Loucy (cell line): ENCODE data around the gene MTX2.

ENCODE experiments used
- H2AFZ ChIP-seq: fragments of 200-600 bp; sonication (generic); 2 replicates; pipeline ENCODE4 v1.6.0; 2016; ENCODE audit warnings: antibody characterized with exemption, mild to moderate bottlenecking, low read length, moderate library complexity
- H3F3A ChIP-seq: fragments of 200-600 bp; 2 replicates; pipeline ENCODE4 v1.6.0; 2016; ENCODE audit warnings: antibody characterized with exemption, low read depth, mild to moderate bottlenecking
- H3K27me3 ChIP-seq: fragments of 200-600 bp; sonication (generic); 2 replicates; pipeline ENCODE4 v1.6.1; 2014; ENCODE audit warnings: low read length, mild to moderate bottlenecking; ENCODE audit not compliant: insufficient read depth, poor library complexity, severe bottlenecking
- H3K36me3 ChIP-seq: fragments of 200-600 bp; sonication (generic); 2 replicates; pipeline ENCODE4 v1.6.1; 2016; ENCODE audit warnings: low read length; ENCODE audit not compliant: insufficient read depth
- H3K4me1 ChIP-seq: fragments of 200-600 bp; sonication (generic); 2 replicates; pipeline ENCODE4 v1.5.1; 2014; ENCODE audit warnings: low read length, mild to moderate bottlenecking; ENCODE audit not compliant: insufficient read depth, poor library complexity, severe bottlenecking
- H3K4me2 ChIP-seq: fragments of 200-600 bp; sonication (generic); 2 replicates; pipeline ENCODE4 v1.6.0; 2014; ENCODE audit warnings: antibody characterized with exemption, low read length, low read depth, mild to moderate bottlenecking; ENCODE audit not compliant: poor library complexity, severe bottlenecking
- H3K4me3 ChIP-seq: fragments of 200-600 bp; sonication (generic); 2 replicates; pipeline ENCODE4 v1.5.1; 2014; ENCODE audit warnings: low read length, mild to moderate bottlenecking, mixed read lengths; ENCODE audit not compliant: poor library complexity, severe bottlenecking
- H3K79me2 ChIP-seq: fragments of 200-600 bp; sonication (generic); 2 replicates; pipeline ENCODE4 v1.6.1; 2014; ENCODE audit warnings: low read length; ENCODE audit not compliant: insufficient read depth
- H3K9ac ChIP-seq: fragments of 200-600 bp; sonication (generic); 2 replicates; pipeline ENCODE4 v1.6.0; 2014; ENCODE audit warnings: mild to moderate bottlenecking, low read depth, low read length, moderate library complexity; ENCODE audit not compliant: poor library complexity, severe bottlenecking
- H3K9me2 ChIP-seq: fragments of 200-600 bp; sonication (generic); replicated peaks from 2 replicates; pipeline ENCODE4 v1.6.1; 2016; ENCODE audit warnings: low read depth, low read length, mixed read lengths
- H3K9me3 ChIP-seq: fragments of 200-600 bp; sonication (generic); 2 replicates; pipeline ENCODE4 v1.6.1; 2014; ENCODE audit warnings: mild to moderate bottlenecking, antibody characterized with exemption, low read length, low read depth; ENCODE audit not compliant: insufficient read depth
- H4K20me1 ChIP-seq: fragments of 200-600 bp; sonication (generic); 2 replicates; pipeline ENCODE4 v1.6.0; 2014; ENCODE audit warnings: antibody characterized with exemption, low read length, mild to moderate bottlenecking; ENCODE audit not compliant: insufficient read depth, poor library complexity, severe bottlenecking
- EZH2phosphoT487 ChIP-seq: fragments of 200-600 bp; IDR thresholded peaks from 2 replicates; pipeline ENCODE4 v1.6.1; 2018; ENCODE audit warnings: antibody characterized with exemption, mild to moderate bottlenecking, moderate library complexity, borderline replicate concordance
- TF ChIP-seq, protein P1 (sequence below): fragments of 200-600 bp; sonication (generic); conservative IDR thresholded peaks from 2 replicates; pipeline ENCODE4 v1.5.1; 2014; ENCODE audit warnings: mild to moderate bottlenecking, antibody characterized with exemption, low read length

The MTX2 gene

DNA sequence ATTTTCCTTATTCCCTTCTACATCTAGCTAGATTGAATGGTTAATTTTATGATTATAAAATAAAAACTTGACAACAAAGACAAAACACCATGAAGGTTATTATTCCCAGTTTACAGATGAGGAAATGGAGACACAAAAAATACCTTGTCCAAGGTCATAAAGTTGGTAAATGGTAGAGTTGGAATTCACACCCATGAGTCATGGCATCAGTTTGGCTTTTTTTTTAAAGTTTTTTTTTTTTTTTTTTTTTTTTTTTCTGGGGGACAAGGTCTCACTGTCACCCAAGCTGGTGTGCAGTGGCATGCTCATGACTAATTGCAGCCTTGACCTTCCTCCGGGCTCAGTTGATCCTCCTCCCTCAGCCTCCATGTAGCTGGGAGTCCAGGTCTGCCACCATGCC is 70.0 kb downstream of the MTX2 start:
- TF ChIP-seq, protein P1, sequence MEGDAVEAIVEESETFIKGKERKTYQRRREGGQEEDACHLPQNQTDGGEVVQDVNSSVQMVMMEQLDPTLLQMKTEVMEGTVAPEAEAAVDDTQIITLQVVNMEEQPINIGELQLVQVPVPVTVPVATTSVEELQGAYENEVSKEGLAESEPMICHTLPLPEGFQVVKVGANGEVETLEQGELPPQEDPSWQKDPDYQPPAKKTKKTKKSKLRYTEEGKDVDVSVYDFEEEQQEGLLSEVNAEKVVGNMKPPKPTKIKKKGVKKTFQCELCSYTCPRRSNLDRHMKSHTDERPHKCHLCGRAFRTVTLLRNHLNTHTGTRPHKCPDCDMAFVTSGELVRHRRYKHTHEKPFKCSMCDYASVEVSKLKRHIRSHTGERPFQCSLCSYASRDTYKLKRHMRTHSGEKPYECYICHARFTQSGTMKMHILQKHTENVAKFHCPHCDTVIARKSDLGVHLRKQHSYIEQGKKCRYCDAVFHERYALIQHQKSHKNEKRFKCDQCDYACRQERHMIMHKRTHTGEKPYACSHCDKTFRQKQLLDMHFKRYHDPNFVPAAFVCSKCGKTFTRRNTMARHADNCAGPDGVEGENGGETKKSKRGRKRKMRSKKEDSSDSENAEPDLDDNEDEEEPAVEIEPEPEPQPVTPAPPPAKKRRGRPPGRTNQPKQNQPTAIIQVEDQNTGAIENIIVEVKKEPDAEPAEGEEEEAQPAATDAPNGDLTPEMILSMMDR: no peak
- TF ChIP-seq EZH2phosphoT487: no peak
- Histone ChIP-seq H3K36me3 (peaks cover 16% of the 10 kb centered on the region), H3K9me2 (no peaks in the 10 kb centered on the region), H3K4me2 (no peak overlapping the region), H4K20me1 (no peaks in the 10 kb centered on the region), H3K4me3 (no peak overlapping the region), H3K79me2 (no peaks in the 10 kb centered on the region), H3K9me3 (no peaks in the 10 kb centered on the region), H3F3A (no peaks in the 10 kb centered on the region), H2AFZ (no peak overlapping the region), H3K9ac (no peak overlapping the region), H3K27me3 (no peaks in the 10 kb centered on the region), H3K4me1 (no peaks in the 10 kb centered on the region)

DNA sequence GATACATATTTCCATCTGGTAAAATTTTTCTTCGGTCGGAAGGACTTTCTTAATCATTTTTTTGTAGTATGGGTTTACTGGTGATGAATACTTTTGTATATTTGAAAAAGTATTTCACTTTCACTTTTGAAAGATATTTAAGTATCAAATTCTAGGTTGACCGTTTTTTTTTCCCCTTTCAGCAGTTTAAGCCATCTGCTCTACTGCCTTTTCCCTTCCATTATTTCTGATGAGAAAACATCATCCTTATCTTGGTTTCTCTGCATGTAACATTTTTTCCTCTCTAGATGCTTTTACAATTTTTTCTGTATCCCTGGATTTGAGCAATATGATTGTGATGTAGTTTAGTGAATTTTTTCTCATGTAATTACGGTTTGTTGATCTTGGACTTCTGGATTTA is 87.0 kb downstream of the MTX2 start:
- no peaks in the 10 kb centered on the region for H3K79me2 ChIP-seq
- no peaks in the 10 kb centered on the region for H3K9me3 ChIP-seq
- H2AFZ ChIP-seq: no peak overlapping the region
- no peaks in the 10 kb centered on the region for H3K4me1 ChIP-seq
- no peaks in the 10 kb centered on the region for H3F3A ChIP-seq
- no peak overlapping the region for H3K4me2 ChIP-seq
- H4K20me1 ChIP-seq: no peaks in the 10 kb centered on the region
- no peaks in the 10 kb centered on the region for H3K36me3 ChIP-seq
- no peak overlapping the region for H3K9ac ChIP-seq
- no peak for TF ChIP-seq EZH2phosphoT487
- TF ChIP-seq, protein P1: no peak
- H3K4me3 ChIP-seq: no peak overlapping the region
- H3K27me3 ChIP-seq: no peaks in the 10 kb centered on the region
- H3K9me2 ChIP-seq: no peaks in the 10 kb centered on the region

DNA sequence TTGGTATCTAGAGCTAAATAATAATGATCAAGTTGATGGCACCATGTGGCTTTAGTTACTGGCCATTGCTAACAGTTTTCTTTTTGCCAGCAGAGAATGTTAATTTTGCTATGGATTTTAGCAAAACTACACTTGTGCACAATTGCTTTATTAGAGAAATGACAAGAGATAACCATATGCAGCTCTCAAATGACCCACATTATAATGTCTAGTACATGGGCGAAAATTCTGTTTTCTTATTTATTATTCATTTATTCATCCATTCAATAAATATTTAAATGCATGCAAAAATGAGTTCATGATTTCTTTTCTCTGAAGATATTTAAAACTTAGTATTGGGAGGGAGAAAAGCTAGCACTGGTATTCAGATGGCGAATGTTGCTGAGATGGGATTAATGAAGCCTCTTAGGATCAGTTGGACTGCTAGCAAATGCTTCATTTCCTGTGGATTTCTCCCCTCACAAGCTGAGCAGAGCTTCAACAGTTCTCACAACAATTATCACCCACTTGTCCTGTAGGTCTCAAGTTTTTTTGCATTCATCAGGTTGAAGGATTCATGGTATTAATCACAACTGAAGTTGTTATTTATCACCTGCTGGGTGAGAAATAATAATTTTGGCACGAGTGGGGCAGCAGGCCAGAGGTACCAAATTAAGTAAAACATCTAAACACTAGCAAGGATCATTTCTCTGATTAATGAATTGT is 95.2 kb downstream of the MTX2 start:
- Histone ChIP-seq H3K9ac (no peak overlapping the region), H3K9me2 (no peaks in the 10 kb centered on the region; the same call in 1 of the 2 replicates), H3K27me3 (no peaks in the 10 kb centered on the region), H2AFZ (no peak overlapping the region), H3K36me3 (no peaks in the 10 kb centered on the region), H3K79me2 (no peaks in the 10 kb centered on the region), H3F3A (no peaks in the 10 kb centered on the region), H3K4me1 (no peaks in the 10 kb centered on the region), H3K9me3 (no peaks in the 10 kb centered on the region), H3K4me3 (no peak overlapping the region), H3K4me2 (no peak overlapping the region), H4K20me1 (no peaks in the 10 kb centered on the region)
- TF ChIP-seq, protein P1: no peak
- TF ChIP-seq EZH2phosphoT487: no peak
